NCI-H146 treated with DMSO at 0.1 percent for 48 hours (cell line): Measurements from ENCODE around the gene SOS1.
"Not testable (repeated sequence)": the region's sequence is repeated elsewhere in the genome, so short reads cannot be mapped to it uniquely, and the experiment has no call there.

Experiments used
- DNase-seq: peaks from one replicate; lab custom pipeline; 2025; ENCODE audit not compliant: unreplicated experiment; lab: John Stamatoyannopoulos, UW

SOS1 gene

GRCh38 chr2:39139511-39140237 lies 18.8 kb upstream of the SOS1 start:
- no peak for DNase-seq

- DNase-seq: no peak
Measured at GRCh38 chr2:39138837-39139211, 18.0 kb upstream of the SOS1 start.

- not testable (repeated sequence) for DNase-seq
Measured at GRCh38 chr2:39138187-39138836, 17.5 kb upstream of the SOS1 start.

- DNase-seq: no peak
Measured at GRCh38 chr2:39136799-39137198, 15.9 kb upstream of the SOS1 start.

GRCh38 chr2:39135690-39136259 lies 14.9 kb upstream of the SOS1 start:
- DNase-seq: no peak

GRCh38 chr2:39133215-39133851 lies 12.5 kb upstream of the SOS1 start:
- no peak for DNase-seq

- no peak for DNase-seq
Measured at GRCh38 chr2:39128919-39129391, 8.1 kb upstream of the SOS1 start.

- no peak for DNase-seq
Measured at GRCh38 chr2:39127973-39128372, 7.1 kb upstream of the SOS1 start.

- DNase-seq: peak; percentile 77
Measured at GRCh38 chr2:39124746-39125057, 3.9 kb upstream of the SOS1 start.

GRCh38 chr2:39124000-39124745 lies 3.3 kb upstream of the SOS1 start:
- peak; percentile 91 for DNase-seq

- DNase-seq: no peak
Measured at GRCh38 chr2:39123436-39123999, 2.7 kb upstream of the SOS1 start.

- peak; percentile 89 for DNase-seq
Measured at GRCh38 chr2:39121523-39122063, 742 bp upstream of the SOS1 start.

GRCh38 chr2:39120521-39120770 lies 405 bp downstream of the SOS1 start:
- no peak for DNase-seq

GRCh38 chr2:39119732-39120520 lies 925 bp downstream of the SOS1 start:
- peak; percentile 13 for DNase-seq

- no peak for DNase-seq
Measured at GRCh38 chr2:39118786-39119499, 1.9 kb downstream of the SOS1 start.

GRCh38 chr2:39115556-39115955 lies 5.3 kb downstream of the SOS1 start:
- no peak for DNase-seq

GRCh38 chr2:39114771-39115170 lies 6.1 kb downstream of the SOS1 start:
- DNase-seq: no peak

GRCh38 chr2:39109537-39109936 lies 11.3 kb downstream of the SOS1 start:
- DNase-seq: no peak

- no peak for DNase-seq
Measured at GRCh38 chr2:39108377-39108776, 12.5 kb downstream of the SOS1 start.
